Psoas muscle (tissue), 8 donors: ENCODE measurements around the gene ARHGEF10L. TPM values are rescaled to one million over a fixed set of nuclear protein-coding genes. Genes with fewer than 3 reads are reported as not detected.

Experiments used
- ATAC-seq, 4 donors: fragments of 200-7000 bp; cut with Tn5 transposase; one replicate each; pipeline ENCODE4 v1.9.1; 2020; ENCODE audit warnings: moderate library complexity in 3 of 4, mild to moderate bottlenecking in 2 of 4
- DNase-seq, 2 donors: peaks; one replicate each; pipeline ENCODE4 v3.0.0-alpha.2; 2020
- H3K27ac ChIP-seq: fragments of 200-600 bp; one replicate; pipeline ENCODE4 v1.8.0; 2022
- H3K27me3 ChIP-seq, 3 donors: fragments of 200-600 bp in 1 of 3; one replicate each; pipeline versions ENCODE4 v1.6.1 to v1.8.0; 2013 to 2022; ENCODE audit warnings: low read length in 2 of 3, mild to moderate bottlenecking in 2 of 3, moderate library complexity in 1 of 3; ENCODE audit not compliant: insufficient read depth in 3 of 3
- H3K36me3 ChIP-seq, 2 donors: fragments of 200-600 bp in 1 of 2; one replicate each; pipeline versions ENCODE4 v1.6.1 to v1.8.0; 2013 to 2022; ENCODE audit warnings: low read depth in 1 of 2, mild to moderate bottlenecking in 1 of 2, moderate library complexity in 1 of 2; ENCODE audit not compliant: insufficient read depth in 1 of 2
- H3K4me1 ChIP-seq: fragments of 200-600 bp; one replicate; pipeline ENCODE4 v1.8.0; 2022
- H3K4me3 ChIP-seq: fragments of 200-600 bp; one replicate; pipeline ENCODE4 v1.8.0; 2022; ENCODE audit warnings: mild to moderate bottlenecking
- H3K9me3 ChIP-seq: fragments of 200-600 bp; one replicate; pipeline ENCODE4 v1.8.0; 2022
- WGBS, 3 donors: extraction: QIAGEN DNeasy Blood & Tissue Kit; methylation state at CpG; one replicate each; pipeline versions ENCODE4 v1.1.6 to v1.1.7; 2013; 5-methylcytosine and 5-hydroxymethylcytosine counted together
- intact Hi-C, 2 donors: fragments of 100-400 bp; cut with DNase I; formaldehyde crosslinking; loops; one replicate each; pipeline versions ENCODE4 v1.11.0 to v1.14.2; 2022
- polyA plus RNA-seq, 3 donors: library from polyadenylated mRNA; stranded (reverse); fragments of 200-250 nt; gene quantifications; one replicate each; pipeline ENCODE4 v1.2.3, GENCODE V29; 2013
- total RNA-seq, 4 donors: library from RNA; stranded (reverse); fragmentation: NEBNext Ultra II Directional in 2 of 4; extraction: Animal tissue kit (Norgen Biotek cat#: 25700) in 2 of 4; gene quantifications; one replicate each; pipeline versions ENCODE4 v1.2.1 to v1.2.4, GENCODE V29; 2021 to 2023
- TF ChIP-seq, protein P1 (sequence below): fragments of 200-600 bp; IDR thresholded peaks from one replicate; pipeline ENCODE4 v1.8.0; 2022; ENCODE audit warnings: antibody characterized with exemption
- donor health status: healthy with polysubstance abuse.
- donor health status: DM: no; HTN: no; CAD: no; lungs with moderate emphysema.
- donor health status: Bipolar disorder and iron deficiency.
- donor health status: healthy.
- donor health status: DM: yes; HTN: yes; CAD: no.
- donor health status: DM: no; HTN: no; CAD: no.
- donor health status: DM: no; HTN: no; CAD: no.
- donor health status: DM: yes; HTN: yes; CAD: no.

The ARHGEF10L gene
- total and polyA plus RNA-seq, 7 donors = 18.8 to 108 (median 37.1) TPM

DNA sequence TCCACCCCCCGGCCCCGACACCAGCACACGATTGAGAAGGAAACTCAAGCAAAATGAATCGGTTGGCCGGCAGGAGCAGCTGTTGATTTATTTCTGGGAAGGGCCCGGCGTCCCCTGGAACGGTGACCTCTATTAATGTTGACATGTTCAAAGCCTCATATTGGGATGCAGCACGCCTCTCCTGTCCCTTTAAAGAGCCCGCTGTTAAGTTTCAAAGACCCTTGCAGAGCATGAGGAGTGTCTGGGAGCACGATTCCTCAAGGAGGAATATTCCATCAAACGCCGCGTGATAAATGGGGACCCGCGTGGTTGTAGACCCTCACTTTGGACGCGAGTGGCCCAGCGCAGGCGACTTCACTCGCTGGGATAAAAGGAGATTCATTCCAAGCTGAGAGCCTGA, 194.2 kb downstream of the ARHGEF10L start:
- H3K4me3 ChIP-seq = no peak overlapping the region
- intact Hi-C loops = no loop called here
- WGBS, 3 donors = 45 to 51% (median 46%) methylated on average over 21 of the region's 21 CpGs
- H3K36me3 ChIP-seq = no peaks in the 10 kb centered on the region
- H3K27ac ChIP-seq = no peak overlapping the region
- H3K27me3 ChIP-seq = peaks cover 0 to 8% (median 0%) of the 10 kb centered on the region in 3 donors
- TF ChIP-seq, protein P1, sequence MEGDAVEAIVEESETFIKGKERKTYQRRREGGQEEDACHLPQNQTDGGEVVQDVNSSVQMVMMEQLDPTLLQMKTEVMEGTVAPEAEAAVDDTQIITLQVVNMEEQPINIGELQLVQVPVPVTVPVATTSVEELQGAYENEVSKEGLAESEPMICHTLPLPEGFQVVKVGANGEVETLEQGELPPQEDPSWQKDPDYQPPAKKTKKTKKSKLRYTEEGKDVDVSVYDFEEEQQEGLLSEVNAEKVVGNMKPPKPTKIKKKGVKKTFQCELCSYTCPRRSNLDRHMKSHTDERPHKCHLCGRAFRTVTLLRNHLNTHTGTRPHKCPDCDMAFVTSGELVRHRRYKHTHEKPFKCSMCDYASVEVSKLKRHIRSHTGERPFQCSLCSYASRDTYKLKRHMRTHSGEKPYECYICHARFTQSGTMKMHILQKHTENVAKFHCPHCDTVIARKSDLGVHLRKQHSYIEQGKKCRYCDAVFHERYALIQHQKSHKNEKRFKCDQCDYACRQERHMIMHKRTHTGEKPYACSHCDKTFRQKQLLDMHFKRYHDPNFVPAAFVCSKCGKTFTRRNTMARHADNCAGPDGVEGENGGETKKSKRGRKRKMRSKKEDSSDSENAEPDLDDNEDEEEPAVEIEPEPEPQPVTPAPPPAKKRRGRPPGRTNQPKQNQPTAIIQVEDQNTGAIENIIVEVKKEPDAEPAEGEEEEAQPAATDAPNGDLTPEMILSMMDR = no peak
- ATAC-seq (no peak), DNase-seq (no peak)
- H3K4me1 ChIP-seq = no peaks in the 10 kb centered on the region
- H3K9me3 ChIP-seq = no peaks in the 10 kb centered on the region

GRCh38 chr1:17734609-17735008, 195.1 kb downstream of the ARHGEF10L start:
- Histone ChIP-seq H3K36me3 (no peaks in the 10 kb centered on the region), H3K27ac (no peak overlapping the region), H3K9me3 (no peaks in the 10 kb centered on the region), H3K4me1 (no peaks in the 10 kb centered on the region), H3K4me3 (no peak overlapping the region), H3K27me3 (peaks cover 0 to 6% (median 0%) of the 10 kb centered on the region in 3 donors)
- ATAC-seq (no peak), DNase-seq (no peak)
- intact Hi-C loops = no loop called here
- TF ChIP-seq, protein P1 = no peak
- 86 to 89% (median 87%) methylated on average over 7 of the region's 7 CpGs for WGBS, 3 donors

DNA sequence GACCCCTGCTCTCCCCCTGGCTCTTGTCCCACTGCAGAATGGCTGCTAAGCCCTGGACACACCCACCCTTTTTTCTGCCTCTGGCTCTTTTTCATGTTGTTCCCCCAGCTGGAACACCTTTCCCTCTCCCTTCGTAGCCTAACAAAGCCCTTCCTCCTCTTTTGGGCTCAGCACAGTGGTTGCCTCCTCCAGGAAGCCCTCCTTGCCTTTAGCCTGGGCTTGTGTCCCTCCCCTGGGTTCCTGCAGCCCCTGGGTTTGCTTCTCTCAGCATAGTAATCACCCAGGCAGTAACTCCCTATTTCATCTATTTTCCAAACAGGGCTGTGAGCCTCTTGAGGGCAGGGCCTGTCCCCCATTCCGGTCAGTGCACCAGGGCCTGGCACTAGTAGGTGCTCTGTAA, 195.8 kb downstream of the ARHGEF10L start:
- WGBS, 3 donors = 71 to 84% (median 79%) methylated on average over 2 of the region's 2 CpGs
- no peaks in the 10 kb centered on the region for H3K36me3 ChIP-seq
- H3K4me1 ChIP-seq = no peaks in the 10 kb centered on the region
- ATAC-seq (no peak), DNase-seq (no peak)
- intact Hi-C loops = no loop called here
- no peak overlapping the region for H3K27ac ChIP-seq
- H3K4me3 ChIP-seq = no peak overlapping the region
- no peaks in the 10 kb centered on the region for H3K9me3 ChIP-seq
- TF ChIP-seq, protein P1 = no peak
- H3K27me3 ChIP-seq = peaks cover 0 to 8% (median 0%) of the 10 kb centered on the region in 3 donors

DNA sequence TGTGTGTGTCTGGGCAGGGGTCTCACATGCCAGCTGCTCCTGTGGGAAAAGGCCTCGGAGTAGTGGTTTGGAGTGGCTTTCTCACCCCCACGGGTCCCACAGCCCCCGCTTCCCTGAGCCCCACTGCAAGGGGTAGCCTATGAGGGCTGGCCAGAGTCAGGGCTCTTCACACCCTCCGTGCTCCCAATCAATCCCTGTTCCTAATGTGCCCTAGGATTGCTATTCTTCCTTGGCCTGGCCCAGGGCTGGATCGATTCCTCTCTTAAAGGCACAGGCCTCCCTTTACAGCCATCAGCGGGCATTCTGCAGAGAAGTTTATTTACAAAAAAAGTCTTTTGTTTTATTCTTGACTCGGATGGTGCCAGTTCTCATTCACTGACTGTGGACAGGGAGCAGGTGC, 196.3 kb downstream of the ARHGEF10L start:
- TF ChIP-seq, protein P1 = no peak
- Histone ChIP-seq H3K27ac (no peak overlapping the region), H3K4me1 (no peaks in the 10 kb centered on the region), H3K36me3 (no peaks in the 10 kb centered on the region), H3K27me3 (peaks cover 0 to 13% (median 0%) of the 10 kb centered on the region in 3 donors), H3K4me3 (no peak overlapping the region), H3K9me3 (no peaks in the 10 kb centered on the region)
- ATAC-seq (no peak), DNase-seq (no peak)
- intact Hi-C loops = no loop called here
- WGBS, 3 donors = 41 to 45% (median 45%) methylated on average over 7 of the region's 7 CpGs

GRCh38 chr1:17736625-17737024, 197.1 kb downstream of the ARHGEF10L start:
- Histone ChIP-seq H3K4me1 (no peaks in the 10 kb centered on the region), H3K27me3 (peaks cover 0 to 18% (median 3%) of the 10 kb centered on the region in 3 donors), H3K36me3 (no peaks in the 10 kb centered on the region), H3K9me3 (no peaks in the 10 kb centered on the region), H3K27ac (no peak overlapping the region), H3K4me3 (no peak overlapping the region)
- ATAC-seq = no peak
- WGBS, 3 donors = 74 to 80% (median 77%) methylated on average over 6 of the region's 6 CpGs
- TF ChIP-seq, protein P1 = no peak
- DNase-seq = no peak
- intact Hi-C loops = no loop called here
